Measurements from ENCODE around the gene RHEX.
A peak's percentile ranks its signal among the peaks of the same experiment; 100 is the strongest.
"Not testable (repeated sequence)": the region's sequence is repeated elsewhere in the genome, so short reads cannot be mapped to it uniquely, and the experiment has no call there.

RHEX gene

DNA sequence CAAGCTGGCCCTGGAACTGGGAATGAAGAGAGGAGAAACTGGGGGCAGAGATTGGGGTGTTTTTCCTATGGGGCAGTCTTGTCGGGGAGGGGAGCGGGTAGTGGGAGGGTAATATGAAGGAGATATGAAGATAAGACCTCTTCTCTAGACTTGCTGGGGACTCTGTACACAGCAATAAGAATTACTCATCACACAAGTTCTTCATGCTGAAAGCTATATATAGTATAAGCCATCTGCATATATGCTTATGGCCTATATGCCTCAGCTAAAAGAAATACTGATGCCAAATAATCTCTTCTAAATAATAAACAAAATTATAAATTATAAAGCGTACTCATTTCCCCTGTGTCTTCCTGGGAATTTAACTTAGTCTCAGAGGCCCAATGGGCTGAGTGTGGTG is 7.9 kb downstream of the RHEX start:
- DNase-seq, result no peak

DNA sequence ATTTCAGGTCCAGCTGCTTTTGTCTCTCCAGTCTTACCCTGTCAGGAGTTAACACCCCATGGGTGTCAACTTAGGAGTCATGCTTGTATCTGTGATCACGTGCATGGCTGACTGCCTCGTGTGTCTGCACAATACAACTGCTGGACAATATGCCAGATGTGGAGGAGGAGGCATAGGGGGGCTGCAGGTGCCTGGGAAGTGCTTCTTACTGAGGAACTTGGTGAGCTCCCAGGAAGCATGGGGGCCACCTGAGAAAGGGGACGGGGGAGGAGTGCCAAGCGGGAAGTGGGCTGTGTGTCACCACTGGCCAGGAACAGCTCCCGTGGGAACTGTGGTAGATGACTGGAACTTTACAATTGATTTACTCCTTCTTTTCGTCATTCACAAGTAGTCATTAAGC is 9.5 kb downstream of the RHEX start:
- DNase-seq, result no peak

DNA sequence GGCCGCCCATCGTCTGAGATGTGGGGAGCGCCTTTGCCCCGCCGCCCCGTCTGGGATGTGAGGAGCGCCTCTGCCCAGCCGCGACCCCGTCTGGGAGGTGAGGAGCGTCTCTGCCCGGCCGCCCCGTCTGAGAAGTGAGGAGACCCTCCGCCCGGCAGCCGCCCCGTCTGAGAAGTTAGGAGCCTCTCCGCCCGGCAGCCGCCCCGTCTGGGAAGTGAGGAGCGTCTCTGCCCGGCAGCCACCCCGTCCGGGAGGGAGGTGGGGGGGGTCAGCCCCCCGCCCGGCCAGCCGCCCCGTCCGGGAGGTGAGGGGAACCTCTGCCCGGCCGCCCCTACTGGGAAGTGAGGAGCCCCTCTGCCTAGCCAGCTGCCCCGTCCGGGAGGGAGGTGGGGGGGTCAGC is 11.0 kb downstream of the RHEX start:
- not testable (repeated sequence) for DNase-seq

DNA sequence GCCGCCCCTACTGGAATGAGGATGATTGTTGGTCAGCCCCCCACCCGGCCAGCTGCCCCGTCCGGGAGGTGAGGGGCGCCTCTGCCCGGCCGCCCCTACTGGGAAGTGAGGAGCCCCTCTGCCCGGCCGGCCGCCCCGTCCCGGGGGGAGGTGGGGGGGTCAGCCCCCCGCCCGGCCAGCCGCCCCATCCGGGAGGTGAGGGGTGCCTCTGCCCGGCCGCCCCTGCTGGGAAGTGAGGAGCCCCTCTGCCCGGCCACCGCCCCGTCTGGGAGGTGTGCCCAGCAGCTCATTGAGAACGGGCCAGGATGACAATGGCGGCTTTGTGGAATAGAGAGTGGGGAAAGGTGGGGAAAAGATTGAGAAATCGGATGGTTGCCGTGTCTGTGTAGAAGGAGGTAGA is 11.5 kb downstream of the RHEX start:
- not testable (repeated sequence) for DNase-seq

DNA sequence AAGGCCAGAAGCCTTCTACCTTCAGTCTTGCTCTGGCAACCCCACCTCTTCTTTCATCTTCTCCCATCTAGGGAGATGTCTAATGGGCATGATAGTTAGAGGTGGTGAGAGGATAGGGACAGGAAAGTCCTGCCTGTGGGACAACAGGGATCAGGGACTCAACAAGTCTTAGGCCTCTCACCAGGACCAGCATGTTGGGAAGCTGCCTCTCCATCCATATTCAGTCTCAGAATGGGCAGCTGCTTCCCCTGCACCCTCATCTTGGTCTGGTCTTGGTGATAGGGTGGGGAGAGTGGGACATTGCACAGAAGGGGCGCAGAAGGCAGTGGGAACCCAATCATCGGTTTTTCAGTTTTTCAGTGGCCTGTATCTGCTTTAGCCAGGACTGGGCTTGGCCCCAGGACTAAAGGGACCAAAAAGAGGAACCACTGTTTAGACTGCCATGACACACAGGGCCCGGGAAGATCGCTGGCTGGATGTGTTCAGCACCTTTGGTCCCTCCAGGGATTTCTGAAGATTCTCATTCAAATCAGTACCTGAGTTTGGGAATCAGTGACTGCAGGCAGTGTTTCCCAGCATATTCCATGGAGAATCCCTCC is 12.7 kb downstream of the RHEX start:
- DNase-seq, result no peak

DNA sequence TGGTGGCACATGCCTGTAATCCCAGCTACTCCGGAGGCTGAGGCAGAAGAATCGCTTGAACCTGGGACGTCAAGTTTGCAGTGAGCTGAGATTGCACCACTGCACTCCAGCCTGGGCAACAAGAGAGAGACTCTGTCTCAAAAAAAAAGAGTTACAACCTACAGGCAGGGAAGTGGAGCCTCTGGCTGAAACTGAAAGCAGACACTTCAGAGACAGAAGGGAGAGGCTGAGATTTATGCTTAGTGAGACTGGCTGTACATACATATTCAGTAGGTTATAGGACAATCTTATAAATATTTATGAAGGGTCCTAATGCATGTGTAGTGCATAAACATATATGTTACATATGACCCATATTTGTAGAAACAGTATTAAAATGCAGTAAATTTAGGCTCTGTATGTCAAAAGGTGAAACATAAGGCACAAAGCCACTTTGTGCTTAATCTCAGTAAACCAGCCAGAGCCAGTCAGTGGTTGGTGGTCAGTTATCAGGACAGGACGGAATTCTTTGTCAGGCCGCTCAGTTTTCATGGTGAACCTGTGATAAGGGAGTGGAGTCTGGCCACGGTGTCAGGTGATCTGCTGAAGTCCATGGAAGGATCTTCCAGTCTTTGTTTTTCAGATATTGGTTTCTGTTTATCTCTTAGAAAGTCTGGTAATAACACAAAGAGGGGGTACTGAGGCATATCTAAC is 13.7 kb downstream of the RHEX start:
- DNase-seq, result no peak

DNA sequence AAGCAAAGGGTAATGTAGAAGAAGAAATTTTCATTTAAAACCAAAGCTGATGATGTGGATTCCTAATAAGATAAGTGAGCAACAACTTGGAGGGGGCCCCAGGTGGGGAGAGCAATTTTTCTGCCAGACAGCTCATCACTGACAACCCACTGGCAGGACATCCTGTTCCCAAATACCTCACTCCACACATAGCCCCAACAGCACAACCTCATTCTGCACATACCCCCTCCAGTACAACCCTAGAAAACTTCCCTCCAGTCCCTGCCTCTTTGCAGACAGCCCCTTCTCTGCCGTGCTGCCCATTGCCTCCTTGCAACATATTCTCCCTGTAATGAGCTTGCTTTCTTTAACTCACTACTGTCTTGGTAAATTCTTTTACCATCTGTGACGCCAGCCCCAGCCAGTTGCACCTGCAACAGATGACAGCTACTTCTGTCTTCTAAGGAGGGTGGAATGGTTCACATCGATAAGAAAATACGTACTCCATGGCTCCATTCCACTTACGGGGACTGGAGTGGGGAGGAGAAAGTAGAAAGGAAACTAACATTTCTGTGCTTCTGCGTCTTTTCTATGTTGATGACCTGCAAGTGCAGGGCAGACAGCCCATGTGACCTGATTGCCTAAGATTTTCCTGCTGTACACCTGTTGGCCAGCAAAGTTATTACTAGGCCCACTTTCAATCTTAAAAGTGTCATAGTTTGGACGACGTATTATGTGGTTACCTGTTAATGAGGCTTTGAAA is 14.7 kb downstream of the RHEX start:
- no peak for DNase-seq

DNA sequence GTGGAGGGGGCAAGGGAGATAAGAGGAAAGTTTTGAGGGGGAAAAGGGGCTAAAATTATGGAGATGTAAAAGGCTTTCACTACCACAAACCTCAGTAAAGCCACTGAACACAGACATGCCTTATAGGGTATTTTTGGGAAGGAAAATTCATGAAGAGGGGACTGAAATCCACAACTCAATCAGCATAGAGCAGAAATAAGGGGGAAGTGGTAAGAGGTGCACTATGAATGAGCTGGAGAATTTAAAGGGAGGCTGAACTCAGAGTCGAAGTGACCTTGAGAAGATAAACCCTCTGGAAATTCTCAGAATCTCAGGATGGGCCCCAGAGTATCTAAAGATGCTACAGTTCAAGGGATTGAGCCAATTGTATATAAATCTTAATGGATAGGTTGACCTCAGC is 15.3 kb downstream of the RHEX start:
- no peak for DNase-seq

DNA sequence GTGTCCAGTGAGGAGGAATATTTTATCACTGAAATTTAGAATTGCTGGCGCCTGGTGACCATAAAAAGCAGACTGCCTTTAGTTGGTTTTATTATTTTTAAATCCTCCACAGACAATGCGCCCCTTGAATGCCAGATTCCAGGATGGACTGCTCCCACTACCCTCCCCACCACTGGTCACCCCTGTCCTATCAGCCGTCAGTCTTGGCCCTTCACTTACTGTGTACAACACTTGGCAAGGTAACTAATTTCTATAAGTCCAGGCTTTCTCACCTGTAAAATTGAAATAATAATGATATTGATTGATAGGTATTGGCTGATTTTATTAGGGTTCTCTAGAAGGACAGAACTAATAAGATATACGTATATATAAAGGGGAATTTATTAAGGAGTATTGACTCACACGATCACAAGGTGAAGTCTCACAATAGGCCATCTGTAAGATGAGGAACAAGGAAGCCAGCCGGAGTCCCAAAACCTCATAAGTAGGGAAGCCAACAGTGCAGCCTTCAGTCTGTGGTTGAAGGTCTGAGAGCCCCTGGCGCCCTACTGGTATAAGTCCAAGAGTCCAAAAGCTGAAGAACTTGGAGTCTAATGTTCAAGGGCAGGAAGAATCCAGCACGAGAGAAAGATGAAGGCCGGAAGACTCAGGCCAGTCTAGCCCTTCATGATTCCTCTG is 17.8 kb downstream of the RHEX start:
- no peak for DNase-seq

DNA sequence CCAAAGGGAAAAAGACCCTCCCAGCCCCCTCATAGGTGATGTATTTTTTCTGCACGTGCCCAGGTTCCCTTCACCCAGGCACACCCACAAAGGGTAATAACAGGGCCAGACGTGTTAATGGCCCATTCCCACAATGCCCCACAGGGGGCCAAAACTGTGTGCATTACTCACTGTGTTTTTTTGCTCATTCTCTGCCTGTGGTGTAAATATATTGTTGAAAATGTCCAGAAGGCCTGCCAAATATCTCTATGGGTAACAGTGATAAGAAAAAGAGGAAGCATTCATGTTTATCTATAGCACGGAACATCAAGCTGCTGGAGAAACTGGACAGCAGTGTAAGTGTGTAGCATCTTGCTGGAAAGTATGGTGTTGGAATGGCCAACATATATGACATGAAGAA is 21.9 kb downstream of the RHEX start:
- DNase-seq, result peak; percentile 62

DNA sequence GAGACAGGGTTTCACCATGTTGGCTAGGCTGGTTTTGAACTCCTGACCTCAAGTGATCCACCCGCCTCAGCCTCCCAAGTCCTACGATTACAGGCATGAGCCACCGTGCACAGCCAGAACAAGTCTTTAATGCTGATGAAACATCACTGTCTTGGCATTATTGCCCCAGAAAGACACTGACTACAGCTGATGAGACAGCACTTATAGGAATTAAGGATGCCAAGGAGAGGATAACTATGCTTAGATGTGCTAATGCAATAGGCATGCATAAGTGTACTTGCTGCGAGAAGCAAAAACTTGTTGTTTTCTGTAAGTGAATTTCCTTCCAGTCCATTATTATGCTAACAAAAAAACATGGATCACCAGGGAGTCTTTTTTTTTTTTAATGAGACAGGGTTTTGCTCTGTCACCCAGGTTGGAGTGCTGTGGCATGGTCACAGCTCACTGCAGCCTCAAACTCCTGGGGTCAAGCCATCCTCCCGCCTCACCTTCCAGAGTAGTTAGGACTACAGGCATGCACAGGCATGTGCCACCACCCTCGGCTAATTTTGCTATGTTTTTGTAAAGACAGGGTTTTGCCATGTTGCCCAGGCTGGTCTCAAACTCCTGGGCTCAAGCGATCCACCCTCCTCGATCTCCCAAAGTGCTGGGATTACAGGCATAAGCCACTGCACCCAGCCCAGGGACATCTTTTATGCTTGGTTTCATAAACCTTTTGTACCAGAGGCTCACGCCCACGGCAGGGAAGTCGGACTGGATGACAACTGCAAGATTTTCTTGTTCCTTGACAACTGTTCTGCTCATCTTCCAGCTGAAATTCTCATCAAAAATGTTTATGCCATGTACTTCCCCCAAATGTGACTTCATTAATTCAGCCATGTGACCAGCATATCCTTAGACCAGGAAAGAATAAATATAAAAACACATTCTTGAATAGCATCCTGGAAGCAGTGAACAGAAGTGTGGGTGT is 23.1 kb downstream of the RHEX start:
- no peak for DNase-seq

DNA sequence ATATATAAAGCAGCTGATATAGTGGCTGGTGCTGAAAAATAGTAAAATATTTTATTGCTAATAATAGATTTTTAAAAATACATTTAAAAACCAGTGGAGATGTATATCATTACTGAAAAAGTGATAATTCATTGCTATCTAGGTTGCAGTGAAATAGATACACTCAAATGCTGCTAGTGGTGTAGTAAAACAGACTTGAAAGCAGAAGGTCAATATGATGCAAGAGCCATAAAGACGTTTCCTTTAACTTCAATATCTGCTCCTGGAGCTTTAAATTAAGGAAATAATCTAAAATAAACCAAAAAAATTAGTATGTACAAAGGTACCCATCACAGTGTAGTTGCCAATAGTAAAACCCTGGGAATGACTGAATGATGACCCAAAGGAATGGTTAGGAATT is 26.2 kb downstream of the RHEX start:
- no peak for DNase-seq

DNA sequence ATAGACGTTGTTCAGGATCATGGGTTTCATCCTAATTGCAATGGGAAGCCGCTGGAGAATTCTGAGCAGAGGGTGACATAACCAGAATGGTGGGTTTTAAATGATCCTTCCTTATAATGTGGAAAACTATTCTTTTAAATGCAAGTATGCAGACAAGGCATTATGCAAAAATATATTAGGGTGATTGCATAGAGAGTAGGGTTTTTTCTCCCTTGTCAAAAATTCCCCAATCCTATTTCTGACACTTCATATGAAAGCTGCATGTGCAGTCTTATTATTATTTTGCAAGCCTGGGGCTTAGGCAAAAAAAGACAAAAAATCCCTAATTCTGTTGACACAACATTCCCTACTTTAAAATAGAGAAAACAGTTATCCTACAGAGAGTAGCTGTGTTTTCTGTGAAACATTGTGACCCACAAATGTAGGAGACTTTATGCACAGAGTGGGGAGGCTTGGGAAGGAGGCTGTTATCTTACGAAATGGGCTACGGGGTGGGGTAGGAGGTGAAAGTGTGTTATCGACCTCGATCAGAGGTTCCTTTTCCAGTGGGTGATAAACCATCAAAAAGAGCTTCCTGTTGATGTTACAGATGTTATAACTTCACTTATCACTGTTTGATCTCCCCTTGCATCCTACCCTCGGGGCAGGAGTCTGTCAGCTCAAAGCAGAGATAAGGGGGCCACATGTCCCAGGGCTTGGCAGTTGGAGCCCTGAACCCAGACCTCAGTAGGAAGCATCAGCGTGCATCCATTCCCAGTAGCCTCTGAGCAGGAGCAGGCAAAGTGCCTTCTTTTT is 27.2 kb downstream of the RHEX start:
- DNase-seq, result peak; percentile 81

DNA sequence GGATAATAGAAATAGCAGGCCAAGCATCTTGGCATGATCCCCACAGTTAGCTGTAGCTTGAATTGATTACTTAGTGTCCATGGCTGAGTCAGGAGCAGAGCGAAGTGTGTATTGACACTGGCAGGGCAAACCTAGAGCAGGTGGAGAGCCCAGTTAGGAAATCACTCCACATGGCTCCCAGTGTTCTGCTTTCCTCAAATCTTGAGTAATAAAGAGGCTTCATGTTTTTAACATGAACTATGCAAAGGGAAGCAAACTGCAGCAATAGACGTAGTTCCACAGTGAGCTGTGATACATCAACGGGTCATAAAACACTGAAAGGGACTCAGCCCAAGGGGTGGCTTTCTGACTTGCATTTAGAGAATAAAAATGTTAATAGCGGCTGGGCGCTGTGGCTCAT is 28.9 kb downstream of the RHEX start:
- DNase-seq, result no peak

DNA sequence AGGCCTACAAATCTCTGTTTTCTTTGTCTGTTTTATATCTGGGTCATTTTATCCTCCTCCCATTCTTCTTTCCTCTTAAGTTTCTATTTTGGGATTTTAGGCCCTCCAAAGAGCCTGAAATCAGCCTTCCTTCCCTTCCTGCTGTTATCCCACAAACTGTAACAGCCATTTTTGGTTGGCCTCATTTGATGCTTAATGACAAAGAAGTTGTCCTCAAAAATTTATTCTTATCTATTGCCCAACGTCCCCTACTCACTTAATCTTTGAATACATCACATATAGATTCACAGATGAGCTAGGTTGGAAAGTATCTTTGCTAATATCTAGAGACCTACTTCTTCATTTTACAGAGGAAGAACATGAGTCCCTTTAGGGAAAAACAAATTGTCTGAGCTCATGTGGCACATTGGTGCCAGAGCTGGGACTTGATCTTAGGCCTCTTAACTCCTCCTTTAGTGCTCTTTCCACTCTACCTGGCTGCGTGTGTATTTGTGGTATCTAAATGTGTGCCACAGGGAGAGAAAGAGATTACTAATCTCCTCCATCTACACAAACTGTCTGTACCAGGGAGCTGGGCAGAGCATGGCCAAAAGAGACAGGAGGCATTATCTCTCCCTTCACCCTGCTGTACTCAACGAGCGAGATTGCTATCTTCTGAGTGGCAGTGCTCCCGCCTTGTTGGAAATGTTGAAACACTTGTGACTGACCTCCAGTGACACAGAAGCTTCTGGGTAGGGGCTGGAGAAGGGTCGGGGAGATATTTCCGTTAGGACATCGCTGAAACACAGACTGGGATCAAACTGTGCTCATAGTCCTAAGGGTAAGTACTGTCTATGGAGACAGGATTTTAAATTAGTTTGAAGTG is 30.1 kb downstream of the RHEX start:
- peak; percentile 54 for DNase-seq

DNA sequence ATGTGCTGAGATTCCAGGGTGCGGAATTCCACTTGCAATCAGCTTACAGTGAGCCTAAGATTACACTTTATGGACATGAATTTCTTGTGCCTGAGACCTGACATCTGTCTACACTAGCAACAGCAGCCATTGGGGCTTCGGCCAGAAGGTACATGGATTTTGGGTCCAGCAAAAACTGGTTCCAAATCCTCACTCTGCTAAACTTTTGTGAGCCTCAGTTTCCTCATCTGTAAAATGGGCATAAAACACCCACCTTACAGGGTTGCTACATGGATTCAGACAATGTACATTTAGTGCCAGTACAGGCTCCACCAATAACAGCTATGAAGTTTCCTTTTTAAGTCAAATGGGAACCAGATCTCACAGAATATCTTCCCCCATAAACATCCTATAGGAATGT is 30.8 kb downstream of the RHEX start:
- no peak for DNase-seq

DNA sequence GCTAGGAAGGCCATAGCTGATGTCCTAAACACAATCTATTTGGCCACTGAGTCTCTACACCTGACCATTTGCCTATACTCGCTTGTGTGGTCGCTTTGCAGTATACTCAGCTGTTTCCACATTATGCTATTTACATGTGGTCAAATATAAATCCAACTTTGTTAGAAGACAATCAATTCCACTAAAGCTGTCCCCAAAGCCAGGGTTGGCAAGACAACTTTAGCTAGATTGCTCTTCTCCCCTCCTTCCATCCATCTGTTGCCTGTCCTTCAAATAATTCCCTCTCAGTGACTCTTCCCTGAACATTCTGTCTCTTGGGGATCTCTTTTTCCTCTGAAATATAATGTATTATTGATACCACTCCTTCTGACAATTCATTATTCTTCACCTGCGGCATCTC is 34.1 kb downstream of the RHEX start:
- DNase-seq, result no peak

DNA sequence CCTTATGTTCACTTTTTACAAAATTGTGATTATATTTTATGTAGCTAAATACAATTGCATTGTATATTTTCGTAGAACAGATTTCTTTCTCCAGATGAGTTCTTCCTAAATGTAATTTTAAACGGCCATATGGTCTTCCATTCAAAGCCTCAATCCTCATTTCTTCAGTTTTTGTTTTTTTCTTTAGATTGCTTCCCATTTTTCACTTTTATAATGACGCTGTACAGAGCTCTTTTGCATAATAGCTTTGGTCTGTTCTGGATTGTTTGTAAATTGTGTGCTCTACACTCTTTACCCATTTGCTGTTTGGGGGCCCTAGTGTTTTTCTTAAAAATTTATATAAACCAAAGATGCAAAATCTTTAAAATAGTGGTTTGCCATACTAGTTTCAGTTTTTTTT is 36.4 kb downstream of the RHEX start:
- DNase-seq, result no peak

DNA sequence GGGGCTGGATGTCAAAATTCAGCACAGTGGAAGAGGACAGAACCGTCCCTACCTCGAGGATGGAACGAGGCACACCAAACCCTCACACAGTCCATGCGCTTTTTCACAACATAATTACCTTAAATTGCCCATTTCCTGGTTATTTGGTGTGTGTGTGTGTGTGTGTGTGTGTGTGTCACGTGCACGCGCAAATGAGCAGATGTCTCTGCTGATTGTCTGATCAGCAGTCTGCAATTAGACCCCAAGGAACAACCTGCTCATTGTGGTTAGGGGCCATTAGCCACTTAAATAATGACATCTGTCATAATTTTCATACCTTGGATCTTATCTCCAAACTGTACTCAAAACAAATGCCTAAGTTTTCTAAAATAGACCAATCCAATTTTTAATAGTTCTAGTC is 41.1 kb downstream of the RHEX start:
- DNase-seq, result no peak

DNA sequence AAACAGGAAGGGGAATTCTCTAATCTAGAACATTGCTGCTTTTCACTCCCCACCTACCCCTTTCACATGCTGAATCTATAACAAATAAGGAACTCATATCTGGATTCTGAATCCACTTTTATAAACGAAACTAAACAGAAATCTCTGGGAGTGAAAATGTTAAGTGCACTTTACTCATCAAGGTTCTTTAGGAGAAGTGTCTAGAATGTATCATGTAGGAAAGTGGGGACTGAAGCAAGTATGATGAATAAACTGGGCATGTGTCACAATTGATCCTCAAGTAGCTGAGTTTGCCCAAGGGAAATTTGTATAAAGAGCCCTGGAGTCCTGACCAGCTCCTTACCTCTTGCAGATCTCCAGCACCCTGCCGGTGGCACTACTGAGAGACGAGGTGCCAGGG is 44.4 kb downstream of the RHEX start:
- no peak for DNase-seq
